A549 (cell line): Measurements from ENCODE around the gene TAS2R16. TPM values are rescaled to one million over a fixed set of nuclear protein-coding genes. Genes with fewer than 3 reads are reported as not detected.

Source experiments
- ATAC-seq, 2 experiments: fragments of 200-7000 bp in 1 of 2; fragments of >200 bp in 1 of 2; cut with Nextera tagmentation in 1 of 2; cut with Tn5 transposase in 1 of 2; 3 replicates each; pipeline versions ENCODE4 v1.8.0 to v1.9.1; 2018 to 2020; ENCODE audit warnings: mild to moderate bottlenecking in 1 of 2, moderate library complexity in 1 of 2
- CTCF ChIA-PET: fragments of 300-600 bp; sonication (Branson Sonifier 250); formaldehyde crosslinking; extraction: SDS; loops from one replicate; lab custom pipeline; 2021; ENCODE audit warnings: antibody characterized with exemption, inconsistent platforms; lab: Yijun Ruan, JAX
- POLR2A ChIA-PET: fragments of 350-600 bp; formaldehyde crosslinking; extraction: SDS; loops from one replicate; lab custom pipeline; 2021; ENCODE audit warnings: antibody characterized with exemption, inconsistent platforms; lab: Yijun Ruan, JAX
- DNase-seq, 2 experiments: peaks; one replicate each; pipeline versions ENCODE4 v3.0.0 to v3.0.0-alpha.2; 2011 to 2016; ENCODE audit warnings: low read depth in 1 of 2, low spot score in 1 of 2
- FAIRE-seq: peaks from 2 replicates; lab custom pipeline; 2011; peaks lifted over from hg19 to GRCh38; lab: Jason Lieb, UNC
- H3K27ac ChIP-seq, 2 experiments: fragments of >200 bp; sonication (Bioruptor Twin); formaldehyde crosslinking; 3 replicates each; pipeline ENCODE4 v1.5.1; 2016 to 2017
- H3K4me1 ChIP-seq: fragments of >200 bp; sonication (Bioruptor Twin); formaldehyde crosslinking; 3 replicates; pipeline ENCODE4 v1.6.1; 2016
- H3K4me2 ChIP-seq: fragments of >200 bp; sonication (Bioruptor Twin); formaldehyde crosslinking; 3 replicates; pipeline ENCODE4 v1.6.1; 2016
- H3K4me3 ChIP-seq: fragments of >200 bp; sonication (Bioruptor Twin); formaldehyde crosslinking; 3 replicates; pipeline ENCODE4 v1.5.1; 2016
- H3K9me3 ChIP-seq: fragments of >200 bp; sonication (Bioruptor Twin); formaldehyde crosslinking; 3 replicates; pipeline ENCODE4 v1.6.1; 2016
- CHD2 ChIP-seq: fragments of 150-350 bp; IDR thresholded peaks from 2 replicates; pipeline ENCODE4 v1.6.1; 2014; ENCODE audit warnings: low read length; ENCODE audit not compliant: partially characterized antibody
- ESRRA ChIP-seq: fragments of 150-350 bp; IDR thresholded peaks from 2 replicates; pipeline ENCODE4 v1.6.1; 2014; ENCODE audit warnings: mild to moderate bottlenecking, low read length, borderline replicate concordance
- FOSL2 ChIP-seq, 2 experiments: fragments of 450-650 bp in 1 of 2; fragments of >200 bp in 1 of 2; sonication (Bioruptor Twin) in 1 of 2; formaldehyde crosslinking; IDR thresholded peaks; 2 replicates each; pipeline versions ENCODE4 v1.5.0 to v1.6.1; 2016 to 2020; ENCODE audit warnings: mild to moderate bottlenecking in 1 of 2, moderate library complexity in 1 of 2
- FOXS1 ChIP-seq: fragments of 250-450 bp; sonication (Bioruptor Pico); IDR thresholded peaks from 2 replicates; pipeline ENCODE4 v1.5.0; 2020; ENCODE audit warnings: mild to moderate bottlenecking, moderate library complexity
- RAD21 ChIP-seq, 2 experiments: fragments of >200 bp in 1 of 2; sonication (Bioruptor Twin) in 1 of 2; formaldehyde crosslinking in 1 of 2; IDR thresholded peaks in 1 of 2; conservative IDR thresholded peaks in 1 of 2; 2 replicates in 1 of 2; 3 replicates in 1 of 2; pipeline ENCODE4 v1.6.1; 2012 to 2018; ENCODE audit warnings: inconsistent platforms in 1 of 2
- ZFP36 ChIP-seq: fragments of 450-650 bp; IDR thresholded peaks from 2 replicates; pipeline ENCODE4 v1.6.1; 2014; ENCODE audit warnings: borderline replicate concordance; ENCODE audit not compliant: partially characterized antibody
- WGBS: methylation state at CpG from one replicate; pipeline ENCODE4 v1.1.6; 2017; ENCODE audit errors: missing lambda C conversion rate; 5-methylcytosine and 5-hydroxymethylcytosine counted together
- polyA plus RNA-seq, 4 experiments: library from polyadenylated mRNA; depleted of rRNA in 3 of 4; stranded (reverse); fragments of >200 nt; fragmentation: RNase III in 1 of 4; extraction: RNeasy Plus Mini Kit Qiagen cat#74134 plus additional on column Dnase treatment in 1 of 4; gene quantifications; 2 replicates in 3 of 4; 3 replicates in 1 of 4; pipeline ENCODE4 v1.2.3, GENCODE V29; 2011 to 2017
- TF ChIP-seq, protein P1 (sequence below): fragments of >200 bp; sonication (Bioruptor Twin); formaldehyde crosslinking; IDR thresholded peaks from 3 replicates; pipeline ENCODE4 v1.5.1; 2016

TAS2R16 gene
- polyA plus RNA-seq, 2 of the 4 experiments (the other 2 are of a cell fraction), result not detected

- FAIRE-seq (no peak), DNase-seq (no peak), ATAC-seq (no peak)
- TF ChIP-seq FOSL2 (IDR thresholded peaks at IDR 0.05) (no peak), FOSL2 (CRISPR knock-in tag; IDR thresholded peaks at IDR 0.05) (no peak), RAD21 (conservative IDR thresholded peaks at IDR 0.05 in 1 of 2, IDR thresholded peaks at IDR 0.05 in 1 of 2) (no peak), ESRRA (no peak), CHD2 (no peak), ZFP36 (no peak), FOXS1 (CRISPR knock-in tag) (no peak)
- TF ChIP-seq, protein P1, sequence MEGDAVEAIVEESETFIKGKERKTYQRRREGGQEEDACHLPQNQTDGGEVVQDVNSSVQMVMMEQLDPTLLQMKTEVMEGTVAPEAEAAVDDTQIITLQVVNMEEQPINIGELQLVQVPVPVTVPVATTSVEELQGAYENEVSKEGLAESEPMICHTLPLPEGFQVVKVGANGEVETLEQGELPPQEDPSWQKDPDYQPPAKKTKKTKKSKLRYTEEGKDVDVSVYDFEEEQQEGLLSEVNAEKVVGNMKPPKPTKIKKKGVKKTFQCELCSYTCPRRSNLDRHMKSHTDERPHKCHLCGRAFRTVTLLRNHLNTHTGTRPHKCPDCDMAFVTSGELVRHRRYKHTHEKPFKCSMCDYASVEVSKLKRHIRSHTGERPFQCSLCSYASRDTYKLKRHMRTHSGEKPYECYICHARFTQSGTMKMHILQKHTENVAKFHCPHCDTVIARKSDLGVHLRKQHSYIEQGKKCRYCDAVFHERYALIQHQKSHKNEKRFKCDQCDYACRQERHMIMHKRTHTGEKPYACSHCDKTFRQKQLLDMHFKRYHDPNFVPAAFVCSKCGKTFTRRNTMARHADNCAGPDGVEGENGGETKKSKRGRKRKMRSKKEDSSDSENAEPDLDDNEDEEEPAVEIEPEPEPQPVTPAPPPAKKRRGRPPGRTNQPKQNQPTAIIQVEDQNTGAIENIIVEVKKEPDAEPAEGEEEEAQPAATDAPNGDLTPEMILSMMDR, result no peak
- WGBS, result 49% methylated on average over 1 of the region's 1 CpG
- CTCF ChIA-PET, result interaction anchor here (0.6 to 1.2 kb wide), 2 partner anchors 87 to 244 kb away, joined by 3 read pairs; no protein-coding TSS in a partner anchor
- Histone ChIP-seq H3K9me3 (no peaks in the 10 kb centered on the region), H3K4me1 (no peaks in the 10 kb centered on the region), H3K4me3 (no peak overlapping the region), H3K27ac (no peak overlapping the region), H3K4me2 (no peak overlapping the region)
- POLR2A ChIA-PET, result no interaction called here
These were observed 46.3 kb downstream of the TAS2R16 start for GRCh38 chr7:122949186-122949585.

Other genes with a start within 250 kb of the TAS2R16 start
- 0.10 and 0.13 TPM in 2 replicates for gene CADPS2, start 109.2 kb downstream of the TAS2R16 start, polyA plus RNA-seq (2011; rRNA removed)
- gene CADPS2, start 109.2 kb downstream of the TAS2R16 start, polyA plus RNA-seq (2017; fragmentation: RNase III; extraction: RNeasy Plus Mini Kit Qiagen cat#74134 plus additional on column Dnase treatment), result 0.04 to 0.07 TPM (median 0.05 TPM) in 3 replicates
- not detected in 2 replicates for gene SLC13A1, start 204.3 kb upstream of the TAS2R16 start, polyA plus RNA-seq (2011; rRNA removed)
- not detected in 3 replicates for gene SLC13A1, start 204.3 kb upstream of the TAS2R16 start, polyA plus RNA-seq (2017; fragmentation: RNase III; extraction: RNeasy Plus Mini Kit Qiagen cat#74134 plus additional on column Dnase treatment)